Measurements from ENCODE around the gene BEX3.

The BEX3 gene

DNA sequence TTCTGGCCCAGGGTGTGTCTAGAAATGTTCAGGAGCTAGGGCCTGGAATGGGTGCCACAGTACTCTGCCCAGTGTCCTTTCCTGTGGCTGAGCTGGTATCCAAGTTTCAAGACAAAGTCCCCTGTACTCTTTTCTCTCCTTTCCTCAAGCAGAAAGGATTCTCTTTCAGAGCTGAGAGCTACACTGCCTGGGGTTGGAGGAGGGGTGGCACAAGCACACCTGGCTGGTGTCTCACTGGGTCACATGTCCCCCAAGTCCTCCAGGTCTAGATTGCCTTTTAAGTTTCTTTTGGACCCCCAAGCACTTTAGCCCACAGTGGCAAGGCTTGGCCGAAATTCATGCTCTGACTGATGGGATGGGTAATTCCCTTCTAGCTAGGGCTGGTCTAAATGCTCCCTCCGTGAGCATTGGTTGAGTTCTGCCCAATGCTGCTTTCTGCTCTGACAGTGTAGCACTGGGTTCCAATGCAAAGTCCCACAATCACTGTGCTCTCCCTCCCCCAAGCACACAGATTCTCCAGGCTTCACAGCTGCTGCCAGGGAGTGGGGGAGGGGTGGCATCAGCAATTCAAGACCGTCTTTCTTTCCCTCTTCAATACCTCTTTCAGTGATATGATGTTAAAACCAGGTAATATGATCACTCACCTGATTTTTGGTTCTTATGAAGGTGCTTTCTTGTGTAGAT is 47.8 kb downstream of the BEX3 start:
- DNase-seq (ENCODE audit: low spot score) = peak; percentile 40
